Measurements from ENCODE around the gene ZNF557.
"Not testable (repeated sequence)": the region's sequence is repeated elsewhere in the genome, so short reads cannot be mapped to it uniquely, and the experiment has no call there.

DNA sequence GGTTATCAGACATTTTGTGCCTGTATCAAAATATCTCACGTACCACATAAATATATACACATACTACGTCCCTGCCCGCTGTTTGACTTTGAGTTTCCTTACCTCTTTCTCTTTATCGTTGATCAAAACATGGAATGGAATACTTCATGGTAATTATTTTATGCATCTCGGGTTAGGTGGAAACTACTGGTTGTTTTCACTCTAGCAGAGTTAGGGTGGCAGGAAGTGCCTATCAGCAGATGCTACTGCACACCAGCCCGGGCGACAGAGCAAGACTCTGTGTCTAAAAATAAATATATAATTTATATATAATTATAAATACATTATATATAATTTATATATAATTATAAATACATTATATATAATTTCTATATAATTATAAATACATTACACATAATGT lies 16.6 kb upstream of the ZNF557 start:
- TF ChIP-seq CTCF, POLR2AphosphoS5, EP300 (IDR thresholded peaks at IDR 0.05): not testable (repeated sequence)

Measured in gastroesophageal sphincter (tissue), 3 donors.